HG03558 (cell line): Measurements from ENCODE around the gene GNB1L.

Source experiments
- ATAC-seq: cut with Tn5 transposase; IDR thresholded peaks from one replicate; pipeline ENCODE4 v1.9.1; 2021; ENCODE audit warnings: moderate number of reproducible peaks; ENCODE audit not compliant: unreplicated experiment; ENCODE audit errors: extremely low read depth

The GNB1L gene

DNA sequence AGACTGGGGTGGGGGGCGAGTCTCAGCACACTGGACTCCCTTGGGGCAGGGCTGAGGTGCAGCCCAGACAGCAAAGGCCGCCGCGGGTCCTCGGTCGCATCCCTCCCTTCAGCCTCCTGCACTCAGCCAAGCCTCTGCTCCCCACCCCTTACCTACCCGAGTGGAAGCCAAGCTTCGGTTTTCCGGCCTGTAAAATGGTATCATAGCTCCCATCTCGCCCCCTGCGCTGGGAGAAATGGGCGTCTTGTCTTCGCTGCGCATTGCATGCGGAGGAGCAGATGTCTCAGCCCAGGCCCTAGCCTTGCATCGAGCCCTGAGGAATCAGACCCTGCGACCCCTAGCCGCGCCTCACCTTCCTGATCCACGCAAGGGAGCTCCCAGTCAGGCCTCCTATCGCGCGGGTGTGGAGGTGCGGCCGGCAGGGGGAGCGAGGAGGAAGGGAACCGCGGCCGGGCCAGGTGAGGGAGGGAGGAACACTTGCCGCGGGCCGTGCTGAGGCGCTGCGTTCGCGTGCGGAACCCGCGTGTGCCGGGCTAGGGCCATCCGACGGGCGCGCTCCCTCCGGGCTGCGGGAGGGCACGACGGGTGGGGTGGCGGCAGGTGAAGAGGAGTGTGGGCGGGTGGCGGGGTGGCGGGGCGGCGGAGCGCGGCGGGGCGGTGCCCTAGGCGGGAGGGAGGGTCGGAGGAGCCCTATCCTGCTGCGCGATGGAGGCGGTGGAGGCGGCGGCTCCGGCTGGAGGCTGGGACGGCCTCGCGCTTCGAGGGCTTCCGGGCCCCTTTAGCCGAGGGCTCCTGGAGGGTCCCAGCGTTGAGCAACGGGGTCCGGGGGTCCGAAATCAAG is 98.2 kb downstream of the GNB1L start:
- ATAC-seq = no peak

DNA sequence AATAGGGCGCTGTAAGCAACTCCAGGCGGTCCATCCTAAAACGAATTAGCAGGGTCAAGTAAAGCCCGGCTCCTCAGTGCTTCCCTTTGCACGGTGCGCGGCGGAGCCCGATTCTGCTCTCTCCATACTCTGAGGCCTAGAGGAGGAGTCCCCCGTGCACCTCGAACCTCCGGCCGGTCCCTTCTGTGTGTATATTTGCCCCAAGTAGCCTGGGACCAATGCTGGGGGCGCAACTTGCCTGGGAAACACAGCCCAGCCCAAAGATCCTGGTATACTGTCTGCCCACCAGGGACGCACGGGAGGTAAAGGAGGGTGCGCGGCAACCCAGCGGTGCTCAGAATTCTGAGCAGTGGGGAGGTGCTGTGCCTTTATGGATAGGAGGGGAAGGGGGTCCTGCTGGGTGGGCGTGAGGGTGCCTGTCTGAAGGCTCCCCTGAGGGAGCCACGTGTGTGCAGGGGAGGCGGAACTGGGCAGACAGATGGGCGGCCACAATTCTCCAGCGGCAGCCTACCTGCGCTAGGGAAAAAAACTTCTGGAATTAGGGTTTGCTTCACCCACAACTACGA is 98.9 kb downstream of the GNB1L start:
- ATAC-seq = no peak

DNA sequence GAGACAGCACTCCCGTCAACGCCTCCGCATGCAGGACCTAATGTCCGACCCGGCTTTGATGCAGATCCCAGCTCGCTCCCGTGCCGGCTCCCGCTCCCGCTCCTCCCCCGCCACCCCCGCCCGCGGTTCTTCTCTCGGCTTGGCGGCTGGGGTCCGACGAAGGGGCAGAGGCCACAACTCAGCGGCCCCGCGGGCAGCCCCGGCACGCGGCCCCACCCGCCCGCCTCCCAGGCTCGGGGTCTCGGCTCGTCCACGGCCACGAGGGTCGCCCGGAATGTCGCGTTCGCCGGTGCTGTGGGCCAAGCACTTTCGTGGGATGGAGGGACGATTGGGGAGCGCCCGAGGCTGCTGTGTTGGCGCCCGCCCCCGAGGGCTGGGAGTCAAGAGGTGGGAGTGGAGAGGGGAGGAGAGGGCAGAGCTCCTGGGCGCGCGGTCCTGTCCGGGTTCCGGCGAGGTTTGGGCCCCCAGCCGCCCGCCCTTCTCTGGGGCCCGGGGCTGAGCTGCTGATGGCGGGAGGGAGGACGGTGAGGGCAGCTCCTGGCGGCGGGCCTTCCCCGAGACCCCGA is 99.4 kb downstream of the GNB1L start:
- no peak for ATAC-seq

DNA sequence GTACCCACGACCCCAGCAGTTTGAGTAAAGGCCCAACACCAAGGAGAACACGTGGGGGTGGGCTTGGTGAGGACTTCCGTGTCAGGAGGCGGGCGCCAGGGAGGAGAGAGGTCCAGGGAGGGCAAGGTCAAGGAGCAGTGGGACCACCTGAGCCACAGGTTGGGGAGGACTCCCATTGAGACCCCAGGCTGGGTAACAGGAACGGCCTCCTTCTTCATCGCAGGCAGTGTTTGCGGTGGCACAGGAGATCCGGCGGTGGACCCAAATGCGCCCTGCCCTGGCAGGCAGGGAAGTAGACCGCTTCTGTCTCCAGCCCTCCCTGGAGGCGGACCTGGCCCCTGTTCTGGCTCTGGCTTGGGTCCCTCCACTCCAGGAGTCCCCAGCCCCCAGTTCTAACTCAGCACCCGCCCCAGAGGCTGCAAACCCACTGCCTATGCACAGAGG is 100.0 kb downstream of the GNB1L start:
- ATAC-seq = no peak

DNA sequence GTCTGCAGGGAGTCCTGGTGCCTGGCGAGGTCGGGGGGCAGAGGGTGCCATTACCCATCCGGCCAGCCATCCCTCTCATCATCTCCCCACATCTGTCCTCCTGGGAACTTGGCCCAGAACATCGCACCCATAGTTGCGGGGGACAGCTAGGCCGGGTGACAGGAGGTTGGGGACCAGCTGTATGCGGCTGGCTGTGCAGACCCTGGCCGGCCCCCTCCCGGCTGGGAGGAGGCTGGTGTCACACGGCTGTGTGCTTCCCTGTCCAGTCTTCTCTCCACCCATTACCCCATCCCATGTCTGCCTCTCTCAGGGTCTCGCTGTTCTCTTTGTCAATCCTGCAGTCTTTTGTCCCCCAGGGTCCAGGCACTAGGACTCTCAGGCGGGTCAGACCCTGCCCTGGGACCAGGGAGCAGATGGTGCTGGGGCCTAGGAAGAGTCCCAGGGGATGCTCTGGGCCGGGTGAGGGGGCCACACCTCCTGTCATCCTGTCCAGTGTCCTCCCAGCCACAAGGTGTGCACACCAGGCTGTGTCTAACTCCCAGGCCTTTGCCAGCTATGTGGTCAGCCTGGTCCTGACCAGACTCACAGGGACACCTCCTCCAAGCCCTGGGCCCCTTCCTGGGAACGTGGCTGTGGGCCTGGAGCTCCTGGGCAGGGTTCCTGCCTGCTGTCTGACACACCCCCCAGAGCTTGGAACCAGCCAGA is 100.5 kb downstream of the GNB1L start:
- no peak for ATAC-seq

DNA sequence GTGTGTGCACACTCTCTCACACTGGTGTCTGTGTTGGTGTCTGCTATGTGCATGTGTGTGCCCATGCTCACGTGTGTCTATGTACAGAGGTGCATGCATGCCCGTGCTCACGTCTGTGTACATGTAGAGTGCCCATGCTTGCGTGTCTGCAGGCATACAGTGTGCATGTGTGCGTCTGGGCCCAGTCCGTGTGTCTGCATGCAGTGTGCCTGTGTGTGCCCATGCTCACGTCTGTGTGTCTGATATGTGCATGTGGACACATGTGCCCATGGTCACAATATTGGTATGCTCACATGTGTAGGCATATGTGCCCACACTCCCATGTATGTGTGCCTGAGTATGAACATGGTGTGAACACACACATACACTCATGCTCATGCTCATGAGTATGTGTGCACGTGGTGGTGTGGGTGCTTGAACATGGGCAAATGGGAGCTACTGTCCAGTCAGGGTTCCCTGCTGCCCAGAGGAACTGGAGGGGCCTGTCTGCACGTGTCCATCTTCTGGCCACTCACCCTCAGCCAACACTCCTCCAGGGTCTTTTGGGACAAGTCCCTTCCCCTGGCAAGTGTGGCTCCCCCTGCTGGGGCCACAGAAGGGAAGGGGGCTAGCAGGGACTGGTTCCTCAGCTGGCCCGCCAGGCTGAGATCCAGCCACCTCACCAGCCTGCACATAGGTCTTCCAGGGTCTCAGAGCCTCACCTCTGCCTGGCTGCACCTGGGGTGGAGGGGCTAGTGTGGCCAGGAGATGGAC is 101.4 kb downstream of the GNB1L start:
- ATAC-seq = no peak

DNA sequence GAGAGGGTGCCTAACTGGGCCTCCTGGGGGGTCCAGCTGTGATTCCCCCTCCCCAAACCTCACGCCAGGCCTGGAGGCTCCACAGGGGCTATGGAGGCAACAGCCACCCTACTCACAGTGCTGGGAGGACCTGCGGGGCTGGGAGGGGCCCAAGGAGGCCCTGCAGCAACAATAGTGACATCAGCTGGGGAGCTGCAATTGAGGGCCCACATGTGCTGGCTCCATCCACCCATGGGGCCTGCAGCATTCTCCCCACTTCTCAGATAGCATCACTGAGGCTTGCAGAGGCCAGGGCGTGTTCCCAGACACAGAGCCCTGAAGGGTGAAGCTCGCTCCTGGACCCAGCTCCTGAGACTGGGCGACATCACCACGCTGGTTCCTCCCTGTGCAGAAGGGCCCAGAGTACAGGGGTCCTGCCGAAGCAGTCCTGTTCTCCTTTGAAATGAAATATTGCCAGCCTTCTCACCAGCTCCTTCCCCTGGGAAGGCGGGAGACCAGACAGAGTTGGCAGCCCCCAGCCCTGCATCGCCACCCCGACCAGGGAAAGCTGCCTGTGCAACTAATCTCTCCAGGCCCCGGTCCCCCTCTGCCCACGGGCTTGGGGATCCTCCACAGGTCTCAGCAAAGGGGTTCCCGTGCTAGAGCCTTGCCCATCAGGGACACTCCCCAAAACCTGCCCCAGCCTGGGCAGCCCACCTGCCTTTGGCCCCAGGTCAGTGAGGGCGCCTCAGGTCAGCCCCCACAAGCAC is 103.0 kb downstream of the GNB1L start:
- no peak for ATAC-seq

DNA sequence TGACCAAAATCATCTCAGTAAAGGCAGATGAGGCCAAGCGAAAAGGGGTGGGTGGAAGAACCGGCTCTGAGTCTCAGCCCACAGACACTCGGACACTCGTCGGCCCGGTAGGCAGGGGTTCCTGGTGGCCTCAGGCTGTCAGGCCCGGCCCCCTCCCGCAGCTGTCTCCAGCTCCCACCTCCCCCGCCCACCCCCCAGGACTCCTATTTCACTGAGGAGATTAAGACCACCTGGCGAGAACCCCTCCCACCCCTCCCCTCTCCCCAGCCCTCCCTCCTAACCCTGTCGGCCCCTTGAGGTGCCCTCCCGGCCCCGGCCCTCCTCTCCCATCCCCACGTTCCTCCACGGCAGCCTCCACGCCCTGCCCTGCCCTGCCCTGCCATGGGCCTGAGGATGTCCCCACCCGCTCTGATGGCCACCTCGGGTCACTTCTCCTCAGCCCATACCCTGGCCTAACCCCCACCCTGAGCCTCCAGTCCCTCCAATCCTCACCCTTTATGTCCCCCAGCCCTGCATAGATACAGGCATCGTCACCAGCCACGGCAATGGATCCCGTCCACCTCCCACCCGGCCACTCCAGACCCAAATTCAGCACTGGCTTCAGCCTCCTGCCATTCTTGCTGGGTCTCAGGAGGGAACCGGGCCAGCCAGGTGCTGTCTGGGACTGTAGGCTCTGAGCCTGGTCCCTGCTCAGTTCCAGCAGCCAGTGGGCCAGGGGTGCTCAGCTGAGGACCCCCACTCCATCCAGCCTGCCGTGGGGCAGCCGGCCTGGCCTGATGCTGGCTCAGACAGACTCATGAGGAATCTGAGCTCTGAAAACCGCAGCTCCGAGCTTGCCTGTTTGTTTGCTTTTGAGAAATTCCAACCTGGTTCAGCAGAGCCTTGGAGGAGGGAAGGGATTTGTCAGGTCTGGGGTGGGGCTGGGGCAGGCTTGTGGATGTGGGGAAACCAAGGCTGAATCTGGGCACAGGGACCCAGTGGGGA is 103.9 kb downstream of the GNB1L start:
- ATAC-seq = no peak

DNA sequence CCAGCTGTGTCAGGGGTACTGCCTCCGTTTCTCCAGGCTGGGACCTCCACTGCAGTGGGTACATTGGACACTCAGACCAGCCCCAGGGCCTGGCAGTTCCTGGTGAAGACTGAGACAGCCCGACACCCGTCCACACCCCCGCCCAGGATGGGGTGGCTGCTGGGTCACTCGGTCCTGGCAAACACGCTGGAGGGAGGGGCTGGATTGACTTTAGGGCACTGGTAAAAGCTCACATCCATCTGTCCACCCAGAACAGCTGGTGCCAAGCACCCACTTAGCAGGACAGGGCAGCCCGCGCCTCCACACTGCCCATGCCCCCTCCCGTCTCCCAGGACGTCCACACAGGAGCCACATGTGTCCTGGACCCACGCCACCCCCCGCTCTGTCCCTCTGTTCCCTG is 104.8 kb downstream of the GNB1L start:
- ATAC-seq = no peak

DNA sequence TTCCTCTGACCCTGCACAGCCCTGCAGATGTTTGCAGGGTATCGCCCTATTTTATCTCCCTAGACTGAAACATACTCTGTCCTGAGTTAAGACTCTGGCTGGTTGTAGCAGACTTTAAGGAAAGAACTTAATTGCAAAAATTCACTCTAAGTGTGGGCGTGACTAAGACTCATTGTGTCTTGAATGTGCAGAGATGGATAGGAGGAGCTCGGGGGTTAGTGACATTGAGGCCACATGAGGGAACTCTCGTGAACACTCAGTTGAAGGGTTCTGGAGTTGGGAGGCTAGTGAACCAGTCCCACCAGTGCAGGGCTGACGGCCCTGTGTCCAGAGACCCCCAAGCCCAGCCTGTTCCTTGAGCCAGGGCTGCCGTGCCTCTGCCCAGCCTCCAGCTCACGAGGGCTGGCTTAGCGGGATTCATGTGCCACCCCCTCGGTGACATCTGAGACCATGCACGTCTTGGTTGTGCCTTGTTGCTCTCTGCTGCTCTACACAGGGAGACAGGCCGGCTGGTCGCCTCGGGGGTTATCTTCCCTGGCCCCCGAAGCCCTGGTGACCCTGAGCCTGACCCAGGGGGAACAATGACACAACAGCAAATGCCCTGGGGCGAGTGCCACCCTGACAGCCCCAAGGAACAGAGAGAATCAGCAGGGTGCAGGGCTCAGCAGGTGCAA is 105.5 kb downstream of the GNB1L start:
- ATAC-seq = no peak

DNA sequence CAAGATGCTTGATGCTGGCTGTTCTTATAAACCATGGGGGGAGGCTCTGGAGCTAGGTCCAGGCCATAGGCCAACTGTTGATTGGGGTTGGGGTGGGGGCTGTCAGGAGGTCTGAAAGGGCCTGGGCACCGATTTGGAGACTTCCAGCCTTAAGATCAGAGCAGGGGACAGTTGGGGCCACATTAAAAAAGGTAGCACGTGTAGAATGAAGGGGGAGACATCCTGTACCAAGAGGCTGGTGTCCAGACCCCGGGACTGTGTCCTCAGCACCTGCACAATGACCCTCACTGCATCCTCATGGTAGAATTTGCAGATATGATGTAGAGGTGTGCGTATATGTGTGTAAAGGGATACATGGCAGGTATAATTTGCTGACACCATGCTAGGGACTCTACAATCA is 106.5 kb downstream of the GNB1L start:
- ATAC-seq = no peak

DNA sequence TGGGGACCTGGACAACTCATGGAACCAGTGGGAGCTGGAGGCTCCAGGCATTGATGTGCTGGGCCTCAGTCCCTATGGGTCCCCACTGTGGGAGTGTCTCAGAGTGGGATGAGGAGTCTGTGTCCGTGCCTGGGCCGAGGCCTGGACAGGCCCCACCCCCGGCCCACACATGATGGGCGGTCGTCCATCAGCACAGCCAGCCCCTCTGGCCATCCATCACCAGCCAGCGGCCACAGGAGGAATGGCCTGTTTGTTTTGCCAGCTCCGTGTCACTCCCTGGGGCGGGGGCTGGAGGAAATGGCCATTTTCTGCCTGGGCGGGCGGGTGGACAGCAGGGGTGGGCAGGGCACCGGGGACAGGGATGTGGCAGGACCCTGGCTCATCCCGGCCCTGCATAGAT is 107.1 kb downstream of the GNB1L start:
- ATAC-seq = no peak

DNA sequence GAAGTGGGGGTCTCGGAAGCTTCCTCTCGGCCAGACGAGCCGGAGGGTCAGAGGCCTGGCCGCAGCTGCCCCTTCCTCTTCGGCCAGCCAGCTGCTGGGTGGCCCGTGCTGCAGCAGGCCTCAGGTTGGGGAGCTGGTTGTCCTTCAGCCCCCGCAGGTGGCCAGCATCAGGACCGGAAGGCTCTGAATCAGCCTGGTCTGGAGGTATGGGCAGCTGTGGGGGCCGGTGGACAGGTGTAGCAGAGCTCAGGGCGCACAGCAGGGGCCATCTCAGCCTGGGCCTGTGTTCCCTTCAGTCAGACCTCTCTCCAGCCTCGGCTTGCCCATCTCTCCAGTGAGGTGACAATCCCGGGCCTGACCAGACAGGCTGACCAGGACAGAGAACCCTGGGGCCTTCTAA is 107.9 kb downstream of the GNB1L start:
- ATAC-seq = no peak

DNA sequence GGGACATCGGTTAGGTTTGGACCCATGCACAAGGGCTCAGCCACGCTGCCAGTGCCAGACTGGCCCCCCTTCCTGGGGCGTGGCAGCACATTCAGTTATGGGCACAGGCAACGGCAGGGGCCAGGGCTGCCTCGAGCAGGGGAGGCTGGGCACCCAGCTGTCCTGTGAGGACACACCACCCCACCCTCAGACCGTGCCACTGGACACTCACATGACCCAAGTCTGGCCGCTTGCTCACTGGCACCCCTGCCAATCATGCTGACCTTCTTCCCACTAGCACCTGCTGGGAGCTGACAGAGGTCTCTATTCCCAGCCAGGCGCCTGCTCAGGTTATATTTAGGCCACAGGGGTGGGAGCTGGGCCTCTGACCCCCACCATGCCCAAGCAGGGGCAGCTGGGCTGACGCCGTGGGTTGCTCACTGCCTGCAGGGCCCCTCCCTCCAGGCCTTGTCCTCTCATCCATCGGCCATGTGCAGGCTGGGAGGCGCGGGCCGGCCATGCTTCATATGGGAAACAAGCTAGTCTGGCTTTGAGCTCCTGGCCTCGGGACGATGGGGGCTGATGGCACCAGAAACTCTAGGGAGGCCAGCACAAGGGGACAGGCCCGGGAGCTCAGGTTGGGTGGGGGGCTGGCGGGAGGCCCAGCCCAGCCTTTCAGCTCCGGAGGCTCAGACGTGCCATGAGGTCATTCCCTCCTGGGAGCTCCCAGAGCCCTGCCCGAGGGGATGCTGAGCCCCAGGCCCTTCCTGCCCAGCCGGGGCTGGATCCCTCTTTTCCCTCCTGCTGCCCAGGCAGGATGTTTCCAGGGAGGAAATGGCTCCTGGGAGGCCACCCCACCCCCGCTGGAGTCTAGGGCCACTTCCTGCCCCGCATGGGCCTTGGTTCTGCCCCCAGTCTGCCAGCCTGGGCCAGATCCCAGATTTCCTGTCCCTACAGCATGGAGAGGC is 109.2 kb downstream of the GNB1L start:
- no peak for ATAC-seq

DNA sequence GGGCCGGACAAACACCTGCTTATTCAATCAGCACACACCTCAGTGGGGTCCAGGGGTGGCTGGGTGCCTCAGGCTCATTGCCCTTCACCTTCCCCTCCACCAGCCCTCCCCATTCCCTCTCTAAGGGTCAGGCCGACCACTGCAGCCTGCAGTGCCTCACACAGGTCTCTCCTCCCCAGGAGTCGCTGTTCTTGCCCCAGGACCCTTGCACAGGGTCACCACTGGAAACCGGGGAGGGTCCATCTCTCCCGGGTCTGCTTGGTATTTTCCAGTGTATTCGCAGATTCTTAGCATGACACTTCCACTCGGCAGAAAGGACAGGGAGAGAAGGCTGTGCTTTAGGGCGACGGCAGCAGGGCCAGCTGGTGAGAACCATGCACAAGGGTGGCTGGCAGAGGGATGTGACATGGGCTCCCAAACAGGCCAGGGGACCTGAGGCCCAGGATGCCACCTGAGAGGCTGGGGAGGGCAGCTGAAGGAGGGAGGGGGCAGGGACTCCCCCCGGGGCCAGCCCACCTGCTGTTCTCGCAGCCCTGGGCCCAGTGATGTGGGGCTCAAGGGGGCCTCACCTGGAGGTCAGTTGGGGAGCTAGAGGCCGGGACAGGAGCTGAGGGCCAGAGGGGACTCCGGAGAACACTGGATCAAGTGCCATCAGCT is 110.2 kb downstream of the GNB1L start:
- ATAC-seq = no peak

DNA sequence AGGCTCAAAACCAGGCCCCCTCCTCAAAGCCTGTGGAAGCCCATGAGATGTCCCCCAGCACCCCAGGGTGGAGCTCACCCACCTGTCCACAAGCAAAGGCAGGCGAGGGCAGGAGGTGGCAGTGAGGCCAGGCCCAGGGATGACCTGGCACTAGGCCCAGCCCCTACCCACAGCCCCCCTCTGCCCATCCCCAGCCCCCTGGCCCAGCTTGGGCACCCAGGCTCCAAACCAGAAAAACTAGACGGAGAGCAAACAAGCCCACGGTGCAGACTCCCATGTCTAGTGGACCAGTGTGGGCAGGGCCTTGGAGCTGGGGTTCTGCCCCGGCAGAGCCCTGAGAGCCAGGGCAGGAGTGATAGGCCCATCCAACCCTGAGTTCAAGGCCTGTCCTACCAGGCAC is 111.0 kb downstream of the GNB1L start:
- no peak for ATAC-seq
